Endothelial cell of umbilical vein (primary cell): ENCODE measurements around the gene TAF5L. TPM values are rescaled to one million over a fixed set of nuclear protein-coding genes. Genes with fewer than 3 reads are reported as not detected.

ENCODE experiments used
- BruUV-seq: library from RNA; stranded (reverse); fragments of 400-500 nt; replicated peaks from 2 replicates; lab custom pipeline; 2021; lab: Mats Ljungman, UMichigan
- CTCF ChIA-PET: fragments of 300-600, 350-600 bp; sonication (Branson Sonifier 250); formaldehyde crosslinking; loops from one replicate; lab custom pipeline; 2021; ENCODE audit warnings: antibody characterized with exemption, inconsistent platforms; lab: Charles Lee
- POLR2A ChIA-PET: fragments of 300-600, 350-600 bp; sonication (Branson Sonifier 250); formaldehyde crosslinking; loops from one replicate; lab custom pipeline; 2021; ENCODE audit warnings: antibody characterized with exemption, inconsistent platforms; lab: Charles Lee
- DNase-seq: peaks from one replicate; pipeline ENCODE4 v3.0.0-alpha.2; 2011; ENCODE audit warnings: low read depth, low spot score
- FAIRE-seq: peaks from 2 replicates; lab custom pipeline; 2011; peaks lifted over from hg19 to GRCh38; lab: Jason Lieb, UNC
- H2AFZ ChIP-seq: 2 replicates; pipeline ENCODE4 v1.6.0; 2012; ENCODE audit warnings: low read depth, low read length, control low read depth, inconsistent platforms
- H3K27ac ChIP-seq: 2 replicates; pipeline ENCODE4 v1.5.1; 2011; ENCODE audit warnings: low read depth, mild to moderate bottlenecking, control low read depth, low read length, moderate library complexity; ENCODE audit not compliant: insufficient read depth
- H3K27me3 ChIP-seq, 2 experiments: 2 replicates each; pipeline versions ENCODE4 v1.6.0 to v1.6.1; 2011; ENCODE audit warnings: low read length in 2 of 2, mixed read lengths in 1 of 2; ENCODE audit not compliant: control insufficient read depth in 2 of 2, insufficient read depth in 2 of 2
- H3K36me3 ChIP-seq, 2 experiments: 2 replicates in 1 of 2; 3 replicates in 1 of 2; pipeline ENCODE4 v1.5.1; 2011; ENCODE audit warnings: low read length in 2 of 2, mild to moderate bottlenecking in 1 of 2, moderate library complexity in 1 of 2; ENCODE audit not compliant: control insufficient read depth in 2 of 2, insufficient read depth in 2 of 2; ENCODE audit errors: extremely low read depth in 1 of 2
- H3K4me1 ChIP-seq: 3 replicates; pipeline ENCODE4 v1.5.1; 2011; ENCODE audit warnings: mild to moderate bottlenecking, low read length; ENCODE audit not compliant: control insufficient read depth, insufficient read depth; ENCODE audit errors: extremely low read depth
- H3K4me2 ChIP-seq: 2 replicates; pipeline ENCODE4 v1.6.1; 2011; ENCODE audit warnings: low read length, control low read depth, mixed read lengths; ENCODE audit not compliant: insufficient read depth
- H3K4me3 ChIP-seq, 3 experiments: fragments of 200-600 bp in 1 of 3; sonication (generic), shearing (Covaris generic) in 1 of 3; replicated peaks in 1 of 3; 2 replicates each; pipeline ENCODE4 v1.5.1; 2011 to 2016; ENCODE audit warnings: control low read depth in 3 of 3, low read length in 3 of 3, mild to moderate bottlenecking in 2 of 3, inconsistent platforms in 1 of 3, low read depth in 1 of 3, moderate library complexity in 1 of 3; ENCODE audit not compliant: insufficient read depth in 1 of 3
- H3K79me2 ChIP-seq: 2 replicates; pipeline ENCODE4 v1.6.0; 2012; ENCODE audit warnings: low read length, inconsistent platforms; ENCODE audit not compliant: control insufficient read depth, insufficient read depth
- H3K9ac ChIP-seq: replicated peaks from 2 replicates; pipeline ENCODE3; 2011; ENCODE audit warnings: low read length, control low read depth; ENCODE audit not compliant: insufficient read depth; ENCODE audit errors: extremely low read depth
- H3K9me1 ChIP-seq: replicated peaks from 3 replicates; pipeline ENCODE4 v1.6.0; 2011; ENCODE audit warnings: mild to moderate bottlenecking, low read length; ENCODE audit not compliant: control insufficient read depth, insufficient read depth; ENCODE audit errors: extremely low read depth
- H3K9me3 ChIP-seq: replicated peaks from 2 replicates; pipeline ENCODE4 v1.5.1; 2012; ENCODE audit warnings: low read length, inconsistent platforms; ENCODE audit not compliant: control insufficient read depth, insufficient read depth
- H4K20me1 ChIP-seq: replicated peaks from 2 replicates; pipeline ENCODE3; 2011; ENCODE audit warnings: mild to moderate bottlenecking, low read length; ENCODE audit not compliant: control insufficient read depth, insufficient read depth; ENCODE audit errors: extremely low read depth
- EZH2 ChIP-seq: IDR thresholded peaks from 2 replicates; pipeline ENCODE4 v1.6.1; 2012; ENCODE audit warnings: borderline replicate concordance, low read depth, mild to moderate bottlenecking, moderate library complexity, low read length, inconsistent platforms; ENCODE audit not compliant: severe bottlenecking
- FOS ChIP-seq: IDR thresholded peaks from 2 replicates; pipeline ENCODE4 v1.6.1; 2011; ENCODE audit warnings: mild to moderate bottlenecking, low read length, moderate library complexity, borderline replicate concordance; ENCODE audit not compliant: insufficient read depth
- GATA2 ChIP-seq: IDR thresholded peaks from 2 replicates; pipeline ENCODE4 v1.7.0; 2011; ENCODE audit warnings: low read depth, mild to moderate bottlenecking, moderate library complexity, mixed read lengths, low read length; ENCODE audit not compliant: insufficient read length, insufficient read depth
- JUN ChIP-seq: IDR thresholded peaks from 2 replicates; pipeline ENCODE4 v1.6.1; 2011; ENCODE audit warnings: borderline replicate concordance, low read depth; ENCODE audit not compliant: insufficient read length, insufficient read depth
- MYC ChIP-seq: IDR thresholded peaks from one replicate; pipeline ENCODE4 v1.6.1; 2011; ENCODE audit warnings: mild to moderate bottlenecking, low read depth, low read length
- POLR2A ChIP-seq: IDR thresholded peaks from 2 replicates; pipeline ENCODE4 v1.6.1; 2012; ENCODE audit warnings: low read depth, mild to moderate bottlenecking, control low read depth, low read length
- POLR2AphosphoS5 ChIP-seq: IDR thresholded peaks from 2 replicates; pipeline ENCODE4 v1.6.1; 2012; ENCODE audit warnings: low read depth, mild to moderate bottlenecking, control low read depth, low read length, moderate library complexity; ENCODE audit not compliant: insufficient read depth
- dilution Hi-C: fragments of 300-500 bp; cut with MboI; formaldehyde crosslinking; loops from one replicate; pipeline ENCODE4 v1.15.0; 2019; ENCODE audit warnings: low sequenced_read_pairs; ENCODE audit not compliant: extremely low pct_ligation_motif_present
- intact Hi-C: fragments of 100-400 bp; cut with micrococcal nuclease; formaldehyde crosslinking; loops from one replicate; pipeline ENCODE4 v1.10.0; 2022
- polyA plus RNA-seq, 4 experiments: library from polyadenylated mRNA; depleted of rRNA in 3 of 4; stranded (reverse) in 3 of 4; unstranded in 1 of 4; fragments of >200 nt; gene quantifications; 2 replicates each; pipeline versions ENCODE4 v1.2.1 to v1.2.3, GENCODE V29; 2011 to 2012; ENCODE audit warnings: missing spikeins in 1 of 4
- total RNA-seq: library from RNA; stranded (reverse); gene quantifications from 2 replicates; pipeline ENCODE4 v1.2.3, GENCODE V29; 2021
- TF ChIP-seq, protein P1 (sequence below), 2 donors: IDR thresholded peaks; 1 replicate in 1 of 2; 2 replicates in 1 of 2; pipeline ENCODE4 v1.5.1; 2011; ENCODE audit warnings: low read length in 2 of 2, mild to moderate bottlenecking in 2 of 2, moderate library complexity in 2 of 2, control low read depth in 1 of 2, inconsistent platforms in 1 of 2, low read depth in 1 of 2; ENCODE audit not compliant: insufficient read depth in 1 of 2; ENCODE audit errors: extremely low read depth in 1 of 2
- TF ChIP-seq, protein P2 (sequence below): IDR thresholded peaks from 2 replicates; pipeline ENCODE4 v1.6.1; 2011; ENCODE audit not compliant: insufficient read depth, insufficient read length

The TAF5L gene
- total and polyA plus RNA-seq, 2 donors (not counting 3 experiments of a cell fraction or from before 2014, with no cell fraction given): 21.1 to 24.8 TPM

DNA sequence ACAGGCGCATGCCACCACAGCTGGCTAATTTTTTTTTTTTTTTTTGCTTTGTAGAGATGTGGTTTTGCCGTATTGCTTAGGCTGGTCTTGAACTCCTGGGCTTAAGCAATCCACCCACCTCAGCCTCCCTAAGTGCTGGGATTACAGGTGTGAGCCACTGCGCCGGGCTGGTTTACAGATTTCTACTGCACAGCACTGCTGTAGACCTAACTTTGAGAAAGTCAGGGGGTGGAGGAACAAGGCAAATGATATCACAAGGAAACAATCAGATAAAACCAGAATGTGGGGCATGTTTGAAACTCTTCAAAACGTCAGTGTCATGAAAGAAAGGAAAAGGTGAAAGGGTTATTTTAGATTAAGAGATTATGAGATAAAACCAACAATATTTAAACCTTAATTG lies 45.4 kb upstream of the TAF5L start:
- Histone ChIP-seq H3K27me3 (no peaks in the 10 kb centered on the region), H3K27ac (no peak overlapping the region), H3K9me1 (no peaks in the 10 kb centered on the region), H3K4me1 (no peaks in the 10 kb centered on the region), H3K4me2 (no peak overlapping the region), H3K9me3 (no peaks in the 10 kb centered on the region), H3K79me2 (no peaks in the 10 kb centered on the region), H2AFZ (no peak overlapping the region), H3K9ac (no peak overlapping the region), H4K20me1 (no peaks in the 10 kb centered on the region), H3K4me3 (no peak overlapping the region), H3K36me3 (no peaks in the 10 kb centered on the region)
- dilution Hi-C loops: no loop called here
- DNase-seq (no peak), FAIRE-seq (no peak)
- intact Hi-C loops: no loop called here
- POLR2A ChIA-PET: no interaction called here
- TF ChIP-seq POLR2AphosphoS5 (no peak), JUN (no peak)
- TF ChIP-seq, protein P1, sequence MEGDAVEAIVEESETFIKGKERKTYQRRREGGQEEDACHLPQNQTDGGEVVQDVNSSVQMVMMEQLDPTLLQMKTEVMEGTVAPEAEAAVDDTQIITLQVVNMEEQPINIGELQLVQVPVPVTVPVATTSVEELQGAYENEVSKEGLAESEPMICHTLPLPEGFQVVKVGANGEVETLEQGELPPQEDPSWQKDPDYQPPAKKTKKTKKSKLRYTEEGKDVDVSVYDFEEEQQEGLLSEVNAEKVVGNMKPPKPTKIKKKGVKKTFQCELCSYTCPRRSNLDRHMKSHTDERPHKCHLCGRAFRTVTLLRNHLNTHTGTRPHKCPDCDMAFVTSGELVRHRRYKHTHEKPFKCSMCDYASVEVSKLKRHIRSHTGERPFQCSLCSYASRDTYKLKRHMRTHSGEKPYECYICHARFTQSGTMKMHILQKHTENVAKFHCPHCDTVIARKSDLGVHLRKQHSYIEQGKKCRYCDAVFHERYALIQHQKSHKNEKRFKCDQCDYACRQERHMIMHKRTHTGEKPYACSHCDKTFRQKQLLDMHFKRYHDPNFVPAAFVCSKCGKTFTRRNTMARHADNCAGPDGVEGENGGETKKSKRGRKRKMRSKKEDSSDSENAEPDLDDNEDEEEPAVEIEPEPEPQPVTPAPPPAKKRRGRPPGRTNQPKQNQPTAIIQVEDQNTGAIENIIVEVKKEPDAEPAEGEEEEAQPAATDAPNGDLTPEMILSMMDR (IDR thresholded peaks at IDR 0.05; ENCODE audit: extremely low read depth in 1 of 2, insufficient read depth in 1 of 2, low read depth in 1 of 2, low read length in 2 of 2): no peak
- CTCF ChIA-PET: interaction anchor here (4.2 kb wide), 1 partner anchor 10 kb away, joined by 23 read pairs; no protein-coding TSS in a partner anchor
- BruUV-seq: no TSS peak

DNA sequence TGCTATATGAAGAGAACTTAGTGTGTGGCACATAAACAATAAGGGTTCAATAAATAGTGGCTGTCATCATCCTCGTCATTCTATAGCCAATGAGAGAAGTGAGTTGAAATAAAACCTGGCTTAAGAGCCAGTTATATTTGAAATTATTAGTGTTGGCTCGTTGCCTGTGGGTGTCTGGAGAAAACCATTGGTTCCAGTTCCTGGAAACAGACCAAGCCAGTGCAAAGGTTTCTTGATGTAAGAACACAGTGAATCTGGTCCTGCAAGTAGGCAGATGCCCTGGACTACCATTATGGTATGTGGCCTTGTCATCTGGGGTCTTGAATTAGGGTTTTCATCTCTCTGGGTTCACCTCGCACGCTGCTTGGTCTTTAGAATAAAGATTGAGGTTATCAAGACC lies 43.4 kb upstream of the TAF5L start:
- H3K27me3 ChIP-seq: no peaks in the 10 kb centered on the region
- H3K27ac ChIP-seq: no peak overlapping the region
- CTCF ChIA-PET: no interaction called here
- dilution Hi-C loops (no loop called here), intact Hi-C loops (no loop called here)
- H2AFZ ChIP-seq: no peak overlapping the region
- H3K4me2 ChIP-seq: no peak overlapping the region
- H3K4me3 ChIP-seq: no peak overlapping the region
- H4K20me1 ChIP-seq: no peaks in the 10 kb centered on the region
- POLR2A ChIA-PET: no interaction called here
- BruUV-seq: no TSS peak
- peaks cover 3% of the 10 kb centered on the region for H3K4me1 ChIP-seq
- H3K9ac ChIP-seq: no peak overlapping the region
- no peaks in the 10 kb centered on the region for H3K79me2 ChIP-seq
- DNase-seq: peak; percentile 40
- TF ChIP-seq FOS (no peak), GATA2 (no peak), JUN (no peak), POLR2AphosphoS5 (no peak), EZH2 (no peak), POLR2A (no peak), MYC (no peak)
- TF ChIP-seq, protein P1 (IDR thresholded peaks at IDR 0.05; ENCODE audit: extremely low read depth in 1 of 2, insufficient read depth in 1 of 2, low read depth in 1 of 2, low read length in 2 of 2): no peak
- TF ChIP-seq, protein P2, sequence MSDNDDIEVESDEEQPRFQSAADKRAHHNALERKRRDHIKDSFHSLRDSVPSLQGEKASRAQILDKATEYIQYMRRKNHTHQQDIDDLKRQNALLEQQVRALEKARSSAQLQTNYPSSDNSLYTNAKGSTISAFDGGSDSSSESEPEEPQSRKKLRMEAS: no peak
- H3K9me3 ChIP-seq: no peaks in the 10 kb centered on the region
- no peak for FAIRE-seq
- H3K36me3 ChIP-seq: no peaks in the 10 kb centered on the region
- no peaks in the 10 kb centered on the region for H3K9me1 ChIP-seq
